Kidney glomerular epithelial cell (primary cell): Measurements from ENCODE around the gene GNLY.
"Not testable (repeated sequence)": the region's sequence is repeated elsewhere in the genome, so short reads cannot be mapped to it uniquely, and the experiment has no call there.

Source experiments
- DNase-seq: peaks from one replicate; lab custom pipeline; 2025; lab: John Stamatoyannopoulos, UW

Gene GNLY

DNA sequence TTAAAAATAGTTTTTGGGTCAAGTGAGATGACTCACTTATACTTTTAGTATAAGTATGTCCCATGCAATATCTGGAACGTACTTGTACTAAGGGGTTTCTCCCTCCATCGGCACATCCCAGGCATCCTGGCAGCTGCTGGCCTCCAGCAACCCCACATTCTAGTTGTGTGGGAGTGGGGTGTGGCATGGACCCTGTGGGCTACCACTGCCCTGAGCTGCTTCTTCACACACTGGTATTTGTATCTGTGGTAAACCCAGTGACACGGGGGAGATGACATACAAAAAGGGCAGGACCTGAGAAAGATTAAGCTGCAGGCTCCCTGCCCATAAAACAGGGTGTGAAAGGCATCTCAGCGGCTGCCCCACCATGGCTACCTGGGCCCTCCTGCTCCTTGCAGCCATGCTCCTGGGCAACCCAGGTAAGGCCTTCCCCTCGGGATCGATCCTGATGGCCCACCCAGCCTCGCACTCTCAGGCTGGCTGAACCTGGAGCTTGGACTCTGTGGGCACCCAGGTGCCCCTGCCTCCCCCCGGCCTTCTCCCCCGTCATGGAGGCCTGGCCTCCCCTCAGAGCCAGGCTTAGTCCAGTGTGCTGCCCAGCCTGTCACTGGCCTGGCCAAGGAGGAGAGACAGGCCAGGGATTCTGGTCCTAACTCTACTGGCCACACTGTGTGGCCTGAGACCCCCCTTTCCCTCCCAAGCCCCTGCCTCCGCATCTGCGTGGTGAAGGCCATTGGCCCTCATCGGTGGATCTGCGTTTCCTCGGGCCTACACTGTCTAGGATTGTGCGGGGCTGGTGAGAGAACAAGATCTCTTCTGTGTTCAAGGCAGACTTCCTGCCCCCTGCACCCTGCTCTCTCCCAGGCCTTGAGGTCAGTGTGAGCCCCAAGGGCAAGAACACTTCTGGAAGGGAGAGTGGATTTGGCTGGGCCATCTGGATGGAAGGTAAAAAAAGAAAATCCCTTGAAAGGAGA is at the start of gene GNLY:
Gene GNLY, plus strand, starts transcription at position 307 of the 974 bp plus-strand sequence. Its CDS starts 61 bp downstream, at position 368.
- no peak for DNase-seq

DNA sequence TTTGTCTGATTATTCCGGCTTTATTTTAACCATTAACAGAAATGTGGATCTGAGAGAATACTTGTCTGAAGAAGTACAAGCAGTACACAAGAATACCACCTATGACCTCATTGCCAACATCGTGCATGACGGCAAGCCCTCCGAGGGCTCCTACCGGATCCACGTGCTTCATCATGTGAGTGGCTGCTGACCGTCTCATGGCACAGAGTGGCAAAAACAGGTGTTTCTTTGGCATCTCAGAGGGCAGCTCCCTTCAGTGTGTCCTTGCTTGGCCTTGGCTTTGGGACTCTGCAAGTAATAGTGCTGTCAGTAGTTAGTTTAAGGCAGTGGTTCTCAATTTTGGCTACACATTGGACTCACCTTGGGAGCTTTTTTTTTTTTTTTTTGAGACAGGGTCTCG is 49.2 kb upstream of the GNLY start:
- DNase-seq, result no peak

DNA sequence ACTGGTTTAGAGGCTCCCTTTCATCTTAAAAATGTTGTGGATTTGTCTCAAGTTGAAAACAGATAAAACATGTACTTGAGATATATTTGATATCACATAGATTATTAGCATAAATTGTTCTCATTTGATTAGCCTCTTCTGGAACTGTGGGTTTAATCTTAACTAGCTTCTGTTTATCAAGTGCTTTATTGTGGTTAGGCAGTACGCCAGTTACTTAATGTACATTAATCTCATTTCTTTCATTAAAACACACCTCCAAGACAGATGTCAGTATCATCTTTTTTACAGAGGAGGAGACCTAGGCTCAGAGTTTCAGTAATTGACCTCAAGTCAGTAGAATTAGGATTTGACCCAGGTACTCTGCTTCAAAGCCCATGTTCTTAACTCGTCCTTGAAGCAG is 48.0 kb upstream of the GNLY start:
- DNase-seq, result no peak

DNA sequence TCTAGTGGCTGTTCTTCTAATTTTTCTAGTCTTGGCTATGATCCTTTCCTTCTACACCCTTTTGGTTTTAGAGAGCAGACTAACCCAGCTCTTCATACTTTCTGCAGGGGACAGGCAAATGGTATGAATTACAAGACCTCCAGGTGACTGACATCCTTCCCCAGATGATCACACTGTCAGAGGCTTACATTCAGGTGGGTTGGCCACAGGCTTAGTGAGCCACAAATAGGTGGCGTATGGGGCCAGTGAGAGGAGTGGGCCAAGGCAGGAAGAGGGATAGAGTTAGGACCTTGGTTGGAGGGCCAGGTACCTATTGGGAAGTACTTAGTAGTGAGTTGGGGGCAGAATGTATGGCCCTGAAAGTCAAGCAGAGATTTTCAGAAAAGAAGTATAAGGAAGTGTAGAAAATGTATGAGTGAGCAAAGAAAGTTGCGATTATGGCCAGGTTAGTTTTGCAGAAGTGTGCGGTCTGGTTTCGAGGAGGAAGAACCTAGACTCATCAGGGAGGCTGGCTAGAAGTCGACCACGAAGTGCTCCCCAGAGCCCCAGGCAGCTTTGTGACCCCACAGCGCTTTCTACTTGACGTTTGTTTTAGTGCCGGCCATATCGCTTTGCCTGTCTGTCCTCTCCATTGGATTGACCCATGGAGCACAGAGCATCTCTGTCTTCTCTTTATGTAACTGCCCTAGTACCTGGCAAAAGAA is 46.2 kb upstream of the GNLY start:
- DNase-seq, result no peak

DNA sequence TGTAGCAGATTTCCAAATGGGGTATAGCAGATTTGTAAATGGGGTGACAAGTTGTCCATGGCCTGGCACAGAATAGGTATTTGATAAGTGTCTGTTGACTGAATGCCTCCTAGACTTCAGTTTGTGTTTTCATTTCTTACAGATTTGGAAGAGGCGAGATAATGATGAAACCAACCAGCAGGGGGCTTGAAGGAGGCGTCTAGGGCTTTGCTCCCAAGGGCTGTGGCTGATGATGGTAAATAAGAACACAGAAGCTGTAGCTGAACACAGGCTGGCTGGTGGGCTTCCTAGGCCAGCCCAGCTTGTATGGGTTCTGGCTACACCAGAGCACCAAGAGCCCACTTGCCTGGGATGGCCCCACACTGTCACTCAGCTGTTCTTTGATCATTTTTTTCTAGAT is 45.5 kb upstream of the GNLY start:
- DNase-seq, result no peak

DNA sequence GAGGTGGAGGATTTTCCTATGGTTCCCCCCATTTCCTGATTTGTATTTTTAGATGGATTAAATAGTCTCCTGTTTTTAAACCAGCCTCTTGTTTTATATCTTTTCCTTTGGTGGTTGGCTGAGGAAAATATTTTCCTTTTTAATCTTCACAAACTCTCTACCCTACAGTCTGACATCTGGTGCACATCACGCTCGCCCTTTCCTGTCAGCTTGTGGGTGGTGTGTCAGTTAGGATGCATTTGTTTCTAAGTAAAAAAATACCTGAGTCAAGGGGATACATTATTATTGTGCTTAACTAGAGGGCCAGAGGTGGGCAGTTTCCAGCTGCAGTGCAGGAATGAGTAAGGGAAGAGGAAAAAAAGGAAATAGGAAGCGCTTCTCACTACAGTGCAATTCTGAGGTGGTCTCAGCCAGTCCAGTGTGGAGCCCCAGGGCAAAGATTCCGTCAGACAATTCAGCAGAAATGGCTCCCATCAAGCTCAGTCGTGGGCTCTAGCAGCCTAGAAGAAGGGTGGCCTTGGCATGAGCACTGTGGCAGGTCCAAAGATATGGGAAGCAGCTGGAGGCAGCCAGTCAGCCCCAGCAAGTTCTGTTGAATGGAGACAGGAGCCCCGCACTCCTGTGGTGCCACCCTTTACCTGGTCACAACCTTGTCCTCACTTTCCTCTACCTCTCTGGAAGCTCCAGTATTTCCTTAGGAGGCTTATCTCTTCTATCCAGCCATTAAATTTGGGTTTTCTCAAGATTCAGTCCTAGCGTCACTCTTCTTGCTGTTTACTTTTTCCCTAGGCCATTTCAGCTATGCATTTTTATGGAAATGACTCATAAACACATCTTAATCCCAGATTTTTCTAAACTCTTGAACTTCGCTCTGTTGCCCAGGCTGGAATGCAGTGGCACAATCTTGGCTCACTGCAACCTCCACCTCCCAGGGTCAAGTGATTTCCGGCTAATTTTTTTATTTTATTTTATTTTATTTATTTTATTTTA is 44.7 kb upstream of the GNLY start:
- no peak for DNase-seq

DNA sequence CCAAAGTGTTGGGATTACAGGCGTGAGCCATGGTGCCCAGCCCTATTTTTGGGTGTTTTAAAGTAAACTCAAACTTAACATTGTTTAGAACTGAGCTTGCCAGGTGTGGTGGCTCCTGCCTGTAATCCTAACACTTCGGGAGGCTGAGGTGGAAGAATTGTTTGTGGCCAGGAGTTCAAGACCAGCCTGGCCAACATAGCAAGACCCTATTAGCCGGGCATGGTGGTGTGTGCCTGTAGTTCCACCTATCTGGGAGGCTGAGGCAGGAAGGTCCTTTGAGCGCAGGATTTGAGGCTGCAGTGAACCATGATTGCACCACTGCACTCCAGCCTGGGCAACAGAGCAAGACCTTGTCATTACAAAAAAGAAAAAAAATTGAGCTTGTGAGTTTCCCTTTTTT is 43.7 kb upstream of the GNLY start:
- DNase-seq, result no peak

DNA sequence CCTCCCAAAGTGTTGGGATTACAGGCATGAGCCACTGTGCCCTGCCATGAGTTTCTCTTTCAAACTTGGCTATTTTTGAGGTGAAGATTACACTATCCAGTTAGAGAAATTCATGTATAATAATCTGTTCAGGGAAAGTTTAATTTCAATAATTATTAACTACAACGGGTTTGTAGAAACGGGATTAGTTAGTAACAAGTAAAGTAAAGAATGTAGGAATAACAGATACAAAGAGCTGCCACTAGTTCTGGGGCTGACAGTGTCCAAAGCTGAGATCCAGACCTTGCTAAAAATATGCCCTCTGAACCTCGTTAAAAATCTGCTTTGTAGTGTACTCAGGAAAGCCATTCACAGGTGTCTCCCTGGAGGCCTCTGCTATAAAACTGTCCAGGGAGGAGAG is 43.1 kb upstream of the GNLY start:
- DNase-seq, result no peak

DNA sequence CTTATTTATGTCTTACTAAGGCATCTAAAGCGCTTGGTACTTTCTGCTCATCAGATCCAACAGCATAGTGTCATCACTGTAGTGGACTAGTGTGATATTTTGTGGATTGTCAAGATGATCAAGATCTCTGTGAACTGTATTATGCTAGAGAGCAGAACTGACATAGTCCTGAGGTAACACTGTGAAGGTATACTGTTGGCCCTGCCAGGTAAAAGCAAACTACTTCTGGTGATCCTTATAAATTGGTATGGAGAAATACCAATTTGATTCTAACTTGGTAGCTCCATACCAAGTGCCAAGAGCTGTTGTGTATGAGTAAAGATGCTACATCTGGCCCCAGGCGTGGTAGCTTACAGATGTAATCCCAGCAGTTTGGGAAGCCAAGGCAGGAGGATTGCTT is 42.1 kb upstream of the GNLY start:
- DNase-seq, result no peak

DNA sequence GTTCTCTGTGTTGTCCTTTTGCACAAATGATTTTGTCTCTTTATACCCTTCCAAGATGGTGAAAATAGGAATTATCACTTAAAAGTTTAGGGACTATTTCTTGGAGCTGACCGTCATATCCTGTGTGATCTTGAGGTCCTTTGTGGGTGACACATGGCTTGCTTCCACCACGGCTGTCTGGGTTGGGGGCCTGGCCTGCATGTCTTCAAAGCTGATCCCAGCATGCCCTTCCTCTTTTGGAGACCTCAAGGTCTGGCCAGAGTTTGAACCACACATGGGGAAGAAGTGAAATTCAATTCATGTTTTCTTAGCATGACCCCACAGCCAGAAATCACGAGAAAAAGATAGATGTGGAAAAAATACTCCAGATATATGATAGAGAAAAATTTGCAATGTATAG is 40.2 kb upstream of the GNLY start:
- DNase-seq, result no peak

DNA sequence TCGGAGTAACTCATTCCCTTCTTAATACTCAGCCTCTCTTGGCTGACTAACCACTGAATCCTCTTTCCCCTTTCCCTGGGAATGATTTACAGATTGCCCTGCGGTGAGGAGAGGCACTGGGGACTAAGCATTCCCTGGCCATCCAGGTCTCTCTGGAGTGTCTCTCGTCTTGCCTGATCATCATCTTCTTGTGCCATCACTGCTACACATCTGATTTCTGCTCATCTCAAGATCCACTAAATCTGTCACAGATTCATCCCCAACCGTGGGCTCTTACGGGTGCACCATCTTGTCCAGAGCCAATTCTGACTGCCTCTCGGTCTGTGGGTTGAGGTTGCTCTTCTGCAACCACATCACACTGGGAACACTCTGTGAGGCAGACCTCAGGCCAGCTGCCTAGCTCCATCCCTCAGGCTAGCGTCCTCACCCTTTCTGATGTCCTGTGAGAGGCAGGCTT is 38.2 kb upstream of the GNLY start:
- peak; percentile 31 for DNase-seq

DNA sequence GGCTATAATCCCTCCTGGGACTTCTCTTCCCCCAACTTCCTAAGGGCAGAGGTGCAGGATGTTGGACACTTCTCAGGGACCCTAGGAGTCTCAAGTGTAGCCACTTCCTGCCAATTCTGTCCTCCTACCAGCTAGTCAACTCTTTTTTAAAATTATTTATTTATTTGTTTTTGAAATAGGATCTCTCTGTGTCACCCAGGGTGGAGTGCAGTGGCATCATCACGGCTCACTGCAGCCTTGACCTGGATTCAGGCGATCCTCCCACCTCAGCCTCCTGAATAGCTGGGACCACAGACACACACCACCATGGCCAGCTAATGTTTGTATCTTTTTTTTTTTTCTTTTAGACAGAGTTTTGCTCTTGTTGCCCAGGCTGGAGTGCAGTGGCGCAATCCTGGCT is 37.7 kb upstream of the GNLY start:
- DNase-seq, result no peak

DNA sequence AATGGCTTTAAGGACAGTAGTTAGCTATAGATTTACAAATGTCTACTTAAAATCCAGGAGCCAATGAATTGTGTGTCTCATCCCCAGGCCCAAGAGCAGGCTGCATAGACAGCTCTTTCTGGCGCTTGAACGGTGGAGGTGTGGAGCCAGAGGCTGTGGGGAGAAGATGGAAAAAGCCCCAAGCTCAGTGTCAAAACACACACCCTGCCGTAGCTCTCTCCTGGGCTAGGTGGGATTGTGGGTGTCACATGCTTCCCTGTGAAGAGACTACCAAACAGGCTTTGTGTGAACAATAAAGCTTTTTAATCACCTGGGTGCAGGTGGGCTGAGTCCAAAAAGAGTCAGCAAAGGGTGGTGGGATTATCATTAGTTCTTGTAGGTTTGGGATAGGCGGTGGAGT is 36.8 kb upstream of the GNLY start:
- not testable (repeated sequence) for DNase-seq

DNA sequence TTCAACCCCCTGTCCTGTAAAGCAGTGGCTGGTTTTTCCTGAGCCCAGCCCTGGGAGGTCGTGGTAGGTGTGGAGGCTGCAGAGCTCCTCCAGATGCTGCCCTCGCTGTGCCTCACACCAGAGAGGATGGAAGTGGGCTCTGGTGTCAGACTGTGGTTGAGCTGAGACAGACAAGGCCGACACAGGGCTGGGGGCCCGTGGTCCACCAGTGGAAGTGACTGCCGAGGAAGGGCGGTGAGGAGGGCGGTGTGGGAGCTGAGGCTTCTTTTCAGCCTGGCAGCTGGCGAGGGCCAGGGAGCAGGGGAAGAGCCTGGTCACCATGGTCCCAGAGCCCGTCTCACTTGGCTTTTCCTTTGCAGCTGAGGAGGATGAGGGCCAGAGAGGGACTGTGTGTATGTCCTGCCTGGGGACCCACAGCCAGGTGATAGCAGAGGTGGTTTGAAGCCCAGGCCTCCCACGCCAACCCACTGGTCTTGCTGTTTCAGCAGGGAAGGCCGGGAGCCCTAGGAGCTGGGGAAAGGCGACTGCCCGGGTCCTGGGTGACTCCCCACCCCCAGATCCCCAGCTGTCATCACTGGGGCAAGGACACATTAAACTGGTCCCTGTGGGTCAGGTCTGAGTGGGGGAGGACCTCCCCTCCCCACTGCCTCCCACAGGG is 34.7 kb upstream of the GNLY start:
- DNase-seq, result no peak

DNA sequence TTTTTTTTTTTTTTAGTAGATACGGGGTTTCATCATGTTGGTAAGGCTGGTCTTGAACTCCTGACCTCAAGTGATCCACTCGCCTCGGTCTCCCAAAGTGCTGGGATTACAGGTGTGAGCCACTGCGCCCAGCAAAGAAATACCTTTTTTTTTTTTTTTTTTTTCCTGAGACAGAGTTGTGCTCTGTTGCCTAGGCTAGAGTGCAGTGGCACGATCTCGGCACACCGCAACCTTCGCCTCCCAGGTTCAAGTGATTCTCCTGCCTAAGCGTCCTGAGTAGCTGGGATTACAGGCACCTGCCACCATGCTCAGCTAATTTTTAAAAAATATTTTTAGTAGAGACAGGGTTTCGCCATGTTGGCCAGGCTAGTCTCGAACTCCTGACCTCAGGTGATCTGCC is 33.9 kb upstream of the GNLY start:
- not testable (repeated sequence) for DNase-seq

DNA sequence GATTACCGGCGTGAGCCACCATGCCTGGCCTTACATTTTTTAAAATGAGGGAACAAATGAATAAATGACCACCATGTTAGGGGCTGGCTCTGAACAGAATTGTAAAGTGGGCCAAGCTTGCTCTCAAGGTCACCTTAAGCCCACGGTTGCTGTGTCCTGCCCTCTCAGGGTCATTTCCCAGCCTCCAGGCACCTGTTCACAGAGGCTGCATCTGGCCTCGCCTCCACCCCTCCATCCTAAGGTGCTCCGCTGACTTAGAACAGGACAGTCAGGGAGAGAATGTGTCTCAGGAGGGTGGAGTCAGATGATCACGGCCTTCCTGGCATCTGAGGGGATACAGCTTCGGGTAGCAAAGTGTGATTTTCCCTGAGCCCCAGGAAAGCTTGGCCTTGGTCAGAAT is 33.4 kb upstream of the GNLY start:
- no peak for DNase-seq

DNA sequence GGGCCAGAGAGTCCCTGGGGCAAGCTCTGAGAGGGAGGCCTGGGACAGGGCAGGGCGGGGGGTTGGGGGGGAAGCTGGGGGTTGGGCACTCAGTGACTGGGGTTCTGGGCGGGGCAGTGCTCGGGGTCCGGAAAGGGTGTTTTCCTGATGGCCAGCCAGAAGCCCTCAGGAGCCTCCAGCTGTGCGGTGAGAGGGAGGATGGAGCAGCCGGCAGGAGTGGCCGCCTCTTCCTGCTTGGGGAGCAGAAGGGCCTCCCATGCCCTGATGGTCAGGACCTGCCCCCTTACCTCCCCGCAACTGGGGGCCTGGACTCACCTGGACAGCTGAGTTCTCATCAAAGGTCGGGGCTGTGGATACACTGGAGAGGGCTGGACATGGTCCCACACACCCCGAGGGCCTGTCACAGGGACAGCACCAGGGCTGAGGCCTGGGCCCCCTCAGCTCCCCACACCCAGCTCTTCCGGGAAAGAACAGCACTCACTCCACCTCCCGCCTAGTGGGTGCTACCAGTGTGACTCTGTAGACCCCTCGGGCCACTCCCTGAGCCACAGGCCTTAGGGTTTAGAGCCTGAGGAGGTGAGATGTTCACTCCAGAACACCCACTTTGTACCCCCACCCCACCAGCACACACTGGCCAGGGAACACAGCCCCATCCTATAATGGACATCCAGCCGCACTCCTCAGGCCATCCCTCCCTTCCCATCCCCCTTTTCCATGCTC is 32.9 kb upstream of the GNLY start:
- no peak for DNase-seq

DNA sequence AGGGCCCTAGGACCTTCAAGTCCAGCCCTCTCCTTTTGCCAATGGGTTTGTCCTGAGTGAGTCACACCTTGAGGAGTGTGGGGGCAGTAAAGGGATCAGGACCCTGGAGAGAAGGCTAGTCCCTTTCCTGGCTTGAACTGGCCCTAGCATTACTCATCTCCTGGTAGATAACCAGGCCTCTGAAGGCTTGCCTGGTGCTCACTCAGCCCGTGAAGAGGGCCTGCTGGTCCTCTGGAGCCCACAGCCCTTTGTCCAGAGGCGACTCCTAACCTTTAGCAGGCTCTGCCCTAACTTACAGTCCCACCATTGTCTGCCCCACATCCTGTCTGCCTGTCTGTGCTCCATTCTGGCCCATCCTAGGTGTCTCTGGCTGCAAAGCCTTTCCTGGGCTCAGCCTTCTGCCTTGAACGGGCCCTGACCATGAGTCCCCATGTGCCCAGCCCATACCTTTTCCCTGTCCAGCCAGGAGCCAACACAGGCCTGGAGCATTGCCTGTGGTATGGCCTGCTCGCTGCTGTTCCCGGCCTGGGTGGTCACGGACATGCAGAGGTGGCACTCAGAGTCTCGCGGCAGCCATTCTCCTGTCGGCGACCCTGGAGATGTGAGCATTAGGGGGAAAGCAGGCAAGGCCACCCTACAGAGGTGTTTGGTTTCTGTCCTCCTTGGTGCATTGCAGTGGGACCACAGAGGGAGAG is 31.1 kb upstream of the GNLY start:
- peak; percentile 83 for DNase-seq

DNA sequence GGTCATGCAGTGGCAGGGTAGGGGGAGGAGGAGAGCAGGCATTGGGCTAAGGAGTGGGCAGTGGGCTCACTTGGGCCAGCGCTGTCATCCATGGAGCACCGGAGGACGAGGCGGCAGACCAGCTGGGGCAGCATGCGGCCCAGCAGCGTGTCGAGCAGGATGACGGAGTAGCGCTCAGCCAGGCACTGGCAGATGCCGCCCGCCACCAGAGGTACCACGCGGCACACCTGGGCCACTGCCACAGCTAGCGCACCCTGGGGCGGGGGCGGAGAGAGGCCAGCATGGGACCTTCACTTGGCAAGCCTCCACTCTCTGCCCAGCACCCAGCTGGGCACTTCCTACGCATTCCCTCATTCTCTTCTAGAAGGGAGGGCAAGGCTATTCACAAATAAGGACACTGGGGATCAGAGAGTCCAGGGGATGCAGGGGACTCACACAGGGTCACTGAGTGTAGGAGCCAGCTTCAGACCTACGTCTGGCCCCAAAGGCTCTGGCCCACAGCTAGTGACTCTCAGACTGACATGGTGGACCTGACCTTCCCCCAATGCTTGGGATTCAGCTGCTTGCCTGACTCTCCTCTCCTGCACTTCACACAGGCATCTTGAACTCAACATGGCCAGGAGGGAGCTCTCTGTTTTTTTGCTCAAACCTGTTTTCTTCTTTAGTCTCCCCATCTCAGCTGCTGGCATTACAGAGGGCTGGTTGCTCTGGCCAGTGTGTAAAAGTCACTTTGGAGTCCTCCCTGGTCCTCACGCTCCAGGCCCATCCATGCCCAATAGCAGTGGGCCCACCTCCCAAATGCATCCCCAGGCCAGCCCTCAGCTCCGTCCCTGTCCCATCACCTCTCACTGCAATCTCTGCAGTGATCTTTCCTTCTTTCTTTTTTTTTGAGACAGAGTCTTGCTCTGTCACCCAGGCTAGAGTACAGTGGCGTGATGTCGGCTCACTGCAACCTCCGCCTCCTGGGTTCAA is 30.3 kb upstream of the GNLY start:
- DNase-seq, result no peak
